SKM-1 treated with dmso at 0.1 percent for 144 hours (cell line): ENCODE results near the gene CCDC146.

Source experiments
- DNase-seq: peaks from one replicate; lab custom pipeline; 2025; ENCODE audit not compliant: unreplicated experiment; lab: John Stamatoyannopoulos, UW

CCDC146 gene

GRCh38 chr7:77282897-77283296 is 160.5 kb downstream of the CCDC146 start:
- DNase-seq, result no peak

GRCh38 chr7:77284005-77284404 is 161.6 kb downstream of the CCDC146 start:
- DNase-seq, result no peak

DNA sequence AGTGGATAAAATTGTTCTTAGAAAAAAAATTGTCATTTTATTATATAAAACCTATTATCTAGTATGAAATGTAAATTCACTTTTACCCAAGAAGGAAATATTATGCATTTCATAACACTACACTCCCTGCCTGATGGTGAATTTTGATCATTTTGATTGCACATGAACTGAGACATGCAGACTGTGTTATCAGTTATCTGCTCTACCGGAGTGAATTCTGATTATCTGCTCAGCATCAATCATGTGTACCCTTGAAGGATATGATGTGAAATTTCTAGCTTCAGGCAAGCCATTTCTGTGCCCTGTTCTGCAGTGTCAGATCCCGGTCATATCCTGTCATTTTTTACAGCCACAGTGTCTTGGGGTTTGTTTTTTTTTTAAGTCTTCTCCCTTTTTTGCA is 162.2 kb downstream of the CCDC146 start:
- DNase-seq, result no peak

GRCh38 chr7:77288676-77289320 is 166.4 kb downstream of the CCDC146 start:
- DNase-seq, result no peak

DNA sequence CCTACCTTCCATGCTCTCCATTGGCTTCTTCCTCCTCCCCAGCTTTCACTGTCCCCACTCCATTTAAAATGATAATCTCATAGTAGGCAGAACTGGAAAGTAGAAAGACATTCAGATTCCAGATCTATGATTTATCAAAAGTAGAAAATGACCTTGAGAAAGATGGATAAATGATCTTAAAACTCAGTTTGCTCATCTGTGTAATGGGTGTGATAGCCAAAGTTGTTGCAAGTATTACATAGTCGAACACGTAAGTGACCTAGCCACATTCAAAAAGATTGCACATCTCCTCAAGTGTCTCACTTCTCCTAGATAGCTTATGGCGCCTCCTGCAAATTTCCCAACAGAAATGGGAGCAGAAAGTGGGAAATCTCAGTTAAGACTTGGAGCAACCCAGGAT is 167.0 kb downstream of the CCDC146 start:
- no peak for DNase-seq

GRCh38 chr7:77290425-77290824 is 168.0 kb downstream of the CCDC146 start:
- no peak for DNase-seq

DNA sequence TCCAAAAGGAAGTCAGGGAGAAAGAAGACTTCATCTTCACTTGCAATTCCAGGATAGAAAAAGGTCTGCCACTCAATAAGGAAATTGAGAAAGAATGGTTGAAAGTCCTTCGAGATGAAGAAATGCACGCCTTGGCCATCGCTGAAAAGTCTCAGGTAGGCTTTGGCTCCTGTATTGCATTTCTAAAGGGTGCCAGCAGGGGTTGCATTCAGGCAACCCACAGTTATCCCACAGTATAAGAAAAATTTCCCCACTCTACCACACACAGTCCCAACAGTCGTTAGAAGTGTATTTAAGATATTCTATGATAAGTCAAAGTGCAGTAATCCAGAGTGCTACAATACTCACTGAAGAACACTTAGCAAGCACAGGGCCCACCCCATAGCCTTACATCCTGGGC is 170.6 kb downstream of the CCDC146 start:
- no peak for DNase-seq

GRCh38 chr7:77295549-77295948 is 173.1 kb downstream of the CCDC146 start:
- DNase-seq, result no peak

DNA sequence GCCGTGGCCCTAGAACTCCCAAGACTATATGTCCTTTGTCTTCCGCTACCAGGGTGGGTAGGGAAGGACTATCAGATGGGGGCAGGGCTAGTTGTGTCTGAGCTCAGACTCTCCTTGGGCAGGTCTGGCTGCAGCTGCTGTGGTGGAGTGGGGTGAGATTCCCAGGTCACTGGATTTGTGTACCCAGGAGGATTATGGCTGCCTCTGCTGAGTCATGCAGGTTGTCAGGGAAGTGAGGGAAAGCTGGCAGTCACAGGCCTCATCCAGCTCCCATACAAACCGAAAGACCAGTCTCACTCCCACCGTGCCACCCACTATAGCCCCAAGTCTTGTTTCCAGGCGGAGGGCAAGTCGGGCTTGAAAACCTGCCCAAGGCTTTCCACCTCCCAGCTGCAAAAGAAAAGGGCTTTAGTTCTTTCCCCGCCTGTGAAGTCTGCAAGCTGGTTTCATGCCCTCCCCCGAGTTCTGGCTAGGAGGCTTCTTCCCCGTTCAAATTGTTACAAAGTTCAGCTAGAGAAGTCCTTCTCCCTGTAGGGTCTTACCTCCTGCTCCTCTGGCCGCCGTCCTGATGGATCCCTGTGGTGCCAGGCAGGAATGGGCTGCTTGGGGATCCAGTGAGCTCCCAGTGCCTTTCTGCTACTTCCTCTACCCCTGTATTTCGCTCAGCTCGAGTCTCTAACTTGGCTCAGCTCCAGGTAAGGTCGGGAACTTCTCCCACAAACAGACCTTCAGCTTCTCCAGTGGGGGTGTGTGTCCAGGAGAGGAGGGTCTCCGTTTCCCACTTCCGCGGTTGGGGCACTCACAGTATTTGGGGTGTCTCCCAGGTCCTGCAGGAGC is 184.0 kb downstream of the CCDC146 start:
- DNase-seq, result no peak

GRCh38 chr7:77308792-77309191 is 186.4 kb downstream of the CCDC146 start:
- no peak for DNase-seq

DNA sequence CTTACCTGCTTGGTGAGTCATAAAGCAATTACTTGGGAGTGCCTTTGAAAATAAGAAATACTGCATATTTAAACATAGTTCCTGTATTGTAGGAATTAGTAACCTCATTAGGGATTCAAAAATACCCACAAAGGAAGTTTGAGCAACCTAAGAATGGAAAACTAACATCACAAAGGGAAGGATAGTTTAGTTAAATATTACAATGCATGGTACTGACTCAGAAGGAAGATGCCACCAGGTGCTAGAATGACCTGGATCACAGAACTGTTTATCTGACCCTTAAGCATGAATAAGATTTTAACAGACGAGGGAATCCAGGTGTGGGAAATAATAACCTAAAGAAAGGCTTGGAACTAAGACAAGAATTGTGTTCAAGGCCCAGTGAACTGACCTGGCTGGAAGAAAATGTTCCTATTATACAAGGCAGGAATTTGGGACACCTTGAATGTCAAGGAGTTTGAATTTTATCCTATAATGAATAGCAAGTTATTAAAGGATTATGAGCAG is 187.4 kb downstream of the CCDC146 start:
- peak; percentile 10 for DNase-seq

DNA sequence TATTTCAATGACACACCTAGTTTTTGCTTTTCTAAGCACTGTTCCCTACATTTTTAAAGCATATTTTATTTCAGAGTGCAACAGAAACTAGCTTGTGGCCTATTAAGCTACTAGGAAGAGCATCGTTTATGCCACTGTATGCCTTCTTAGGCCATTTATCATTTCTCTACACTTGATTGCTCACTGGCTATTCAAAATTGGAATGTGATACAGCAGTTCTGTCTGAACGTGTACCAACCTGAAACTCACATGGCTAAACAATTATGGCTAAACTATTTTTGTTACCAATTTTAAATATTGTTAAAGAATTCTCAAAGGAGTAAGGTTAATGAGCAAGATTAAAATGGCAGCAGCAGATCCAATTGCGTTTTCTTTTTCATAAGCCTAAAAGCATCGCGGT is 188.6 kb downstream of the CCDC146 start:
- no peak for DNase-seq

DNA sequence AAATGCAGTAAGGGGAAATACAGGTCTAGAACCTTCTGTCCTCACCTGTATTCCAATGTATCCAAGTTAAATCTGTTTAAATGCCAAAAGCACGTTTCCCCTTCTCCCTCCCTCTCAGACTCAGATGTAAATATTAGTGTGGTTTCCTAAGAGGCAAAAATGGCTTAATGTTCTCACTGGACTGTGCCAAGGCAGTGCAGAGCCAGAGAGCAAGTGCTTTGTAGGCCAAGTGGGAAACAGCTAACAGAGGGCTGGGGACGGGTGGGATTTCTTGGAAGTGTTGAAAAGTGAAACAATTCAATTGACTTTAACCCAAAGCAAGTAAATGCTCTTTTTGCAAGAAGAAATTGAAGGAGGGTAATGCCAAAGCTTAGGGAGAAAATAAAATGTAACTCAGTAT is 190.7 kb downstream of the CCDC146 start:
- no peak for DNase-seq

DNA sequence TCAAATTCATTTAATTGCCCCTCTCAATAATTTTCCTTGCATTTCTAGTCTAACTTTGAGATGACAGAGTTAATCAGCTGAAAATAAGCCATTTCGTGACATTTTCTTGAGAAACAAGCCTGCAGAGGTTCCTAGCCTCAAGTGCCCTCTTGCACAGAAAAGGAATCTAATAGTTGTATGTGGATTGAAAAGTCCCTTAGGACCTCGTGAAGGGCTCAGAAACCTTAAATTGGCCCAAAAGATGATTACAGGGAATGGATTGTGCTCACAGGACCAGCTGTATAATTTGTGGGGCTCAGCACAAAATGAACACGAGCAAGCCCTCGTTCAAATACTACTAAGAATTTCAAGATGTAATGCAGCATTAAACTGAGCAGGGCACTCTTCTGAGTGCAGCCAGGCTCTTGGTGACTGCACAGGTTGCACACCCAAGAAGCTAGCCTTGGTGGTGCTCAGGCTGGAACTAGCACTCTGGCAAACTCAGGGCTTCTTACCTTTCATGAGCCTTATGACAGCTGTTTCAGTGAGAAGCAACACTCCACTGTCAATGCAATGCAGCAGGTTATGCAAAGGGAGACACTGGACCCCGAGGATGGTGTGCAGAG is 191.6 kb downstream of the CCDC146 start:
- DNase-seq, result no peak

- DNase-seq, result no peak
Observed at GRCh38 chr7:77315182-77315591, 192.8 kb downstream of the CCDC146 start.

DNA sequence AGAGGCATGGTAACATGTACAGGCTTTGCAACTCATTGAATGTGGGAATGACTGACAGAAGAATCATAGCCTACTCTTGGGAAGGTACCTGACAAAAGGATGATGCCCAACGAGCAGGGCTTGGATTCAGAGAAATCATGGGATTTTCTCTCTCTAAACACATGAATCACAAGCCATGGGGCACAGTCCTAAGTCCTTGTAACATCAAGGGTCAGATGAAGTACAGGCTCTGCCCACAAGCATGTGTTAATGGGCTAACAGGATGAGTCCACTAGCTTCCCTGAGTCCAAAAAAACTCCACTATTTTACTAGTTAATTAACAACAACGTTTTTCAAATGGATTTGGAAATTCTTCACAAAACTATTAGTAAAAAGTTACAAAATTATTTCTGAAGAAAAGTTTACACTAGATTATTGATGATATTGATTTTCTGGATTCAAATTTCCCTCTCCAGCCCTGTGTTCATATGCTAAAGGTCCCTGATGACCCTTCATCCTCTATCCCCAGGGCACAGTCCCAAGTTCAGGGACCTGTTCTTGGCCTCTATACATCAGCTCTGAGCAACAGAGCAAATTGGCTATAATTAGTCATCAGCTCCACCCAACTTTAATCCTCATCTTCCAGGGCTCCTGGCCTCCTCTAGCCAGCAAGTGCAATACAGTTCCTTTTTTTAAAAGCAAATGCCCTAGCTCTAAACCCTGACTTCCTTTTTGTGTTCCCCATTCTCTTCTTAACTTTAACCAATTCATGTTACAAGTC is 194.0 kb downstream of the CCDC146 start:
- peak; percentile 77 for DNase-seq

DNA sequence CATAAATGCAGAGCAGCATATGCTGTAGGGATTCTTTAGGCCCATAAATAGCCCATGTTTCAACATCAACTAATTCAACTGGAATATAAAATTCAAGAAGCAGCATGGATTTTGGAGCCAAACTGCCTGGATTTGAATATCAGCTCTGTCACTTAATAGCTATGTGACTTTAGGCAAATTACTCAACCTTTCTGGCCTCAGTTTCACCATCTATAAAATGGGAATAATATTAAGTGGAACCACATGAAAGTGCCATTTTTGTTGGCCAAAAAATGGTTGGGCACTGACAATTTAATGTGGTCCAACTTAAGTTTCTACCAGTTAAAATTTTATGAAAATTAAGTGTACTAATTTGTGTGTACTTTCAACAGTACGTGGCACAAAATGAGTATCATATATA is 195.6 kb downstream of the CCDC146 start:
- DNase-seq, result no peak

DNA sequence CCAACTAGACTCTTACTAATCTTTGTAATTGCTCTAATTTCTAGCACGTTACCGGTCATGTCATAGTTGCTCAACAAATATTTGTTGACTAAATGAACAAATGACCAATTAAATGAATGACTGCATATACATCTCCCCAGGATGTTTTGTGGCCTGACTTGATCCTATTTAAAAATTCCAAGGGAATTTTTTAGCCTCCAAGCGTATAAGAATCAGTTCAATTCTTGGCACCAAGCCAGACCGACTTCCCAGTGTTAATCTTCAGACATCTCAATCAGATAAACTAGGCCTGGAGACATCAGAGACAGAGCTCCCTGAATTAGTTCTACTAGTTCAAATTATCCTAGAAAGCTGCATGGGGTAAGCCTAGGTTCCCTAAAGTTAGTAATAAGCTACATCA is 197.7 kb downstream of the CCDC146 start:
- no peak for DNase-seq

- no peak for DNase-seq
Observed at GRCh38 chr7:77320714-77321113, 198.3 kb downstream of the CCDC146 start.

DNA sequence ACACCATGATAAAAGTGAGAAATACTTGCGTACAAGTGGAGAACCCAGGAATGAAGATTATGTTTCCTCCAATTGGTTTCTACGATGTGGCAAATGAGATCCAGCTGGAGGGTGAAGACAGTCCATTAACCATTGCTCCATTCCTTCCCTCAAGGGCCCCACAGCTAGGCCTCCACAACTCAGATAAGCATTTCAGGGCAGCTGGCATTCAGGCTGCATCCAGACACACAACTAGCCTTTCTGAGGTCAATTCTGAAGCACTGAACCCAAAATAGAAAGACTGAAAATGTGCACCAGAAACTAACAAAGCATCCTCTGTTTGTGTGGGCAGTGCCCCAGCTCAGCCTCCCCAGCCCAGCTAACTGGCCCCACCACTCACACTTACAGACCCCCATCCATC is 198.9 kb downstream of the CCDC146 start:
- no peak for DNase-seq

DNA sequence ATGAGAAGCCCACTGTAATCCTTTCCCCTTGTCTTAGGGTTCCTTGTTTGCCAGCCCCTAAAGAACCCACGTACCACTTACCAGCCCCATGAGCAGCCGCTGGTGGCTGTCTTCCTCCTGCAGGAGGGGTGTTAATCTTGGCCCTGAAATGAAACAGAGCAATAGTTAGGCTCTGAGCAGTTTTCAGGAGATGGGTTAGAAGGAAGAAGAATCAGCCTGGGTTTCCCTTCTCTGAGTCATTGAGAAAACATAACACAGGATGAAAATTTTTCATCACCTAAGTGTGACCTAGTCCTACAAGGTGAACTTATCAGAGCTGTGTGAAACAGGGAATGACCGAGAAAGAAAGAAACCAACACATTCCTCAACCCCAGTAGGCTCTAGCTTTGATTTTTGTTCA is 203.7 kb downstream of the CCDC146 start:
- DNase-seq, result no peak
